ENCODE results near the gene ALDH3A1.

Gene ALDH3A1

GRCh38 chr17:19753661-19754463, 5.8 kb upstream of the ALDH3A1 start:
- no peaks in the 10 kb centered on the region for H3K36me3 Mint-ChIP-seq (ENCODE audit: low read depth)
- no peak overlapping the region for H3K4me3 Mint-ChIP-seq
- no peaks in the 10 kb centered on the region for H3K4me1 Mint-ChIP-seq (ENCODE audit: low read depth)
- H3K27me3 Mint-ChIP-seq (ENCODE audit: low read depth): peaks cover 6% of the 10 kb centered on the region
- no peak for DNase-seq (ENCODE audit: low spot score)
- H3K27ac Mint-ChIP-seq: no peak overlapping the region
- no peaks in the 10 kb centered on the region for H3K9me3 Mint-ChIP-seq

- Mint-ChIP-seq H3K27ac (no peak overlapping the region), H3K27me3 (ENCODE audit: low read depth) (peaks cover 6% of the 10 kb centered on the region), H3K4me1 (ENCODE audit: low read depth) (no peaks in the 10 kb centered on the region), H3K36me3 (ENCODE audit: low read depth) (no peaks in the 10 kb centered on the region), H3K9me3 (no peaks in the 10 kb centered on the region), H3K4me3 (no peak overlapping the region)
- DNase-seq (ENCODE audit: low spot score): no peak
These were observed 5.0 kb upstream of the ALDH3A1 start for GRCh38 chr17:19753051-19753509.

- Mint-ChIP-seq H3K4me3 (no peak overlapping the region), H3K27me3 (ENCODE audit: low read depth) (peaks cover 6% of the 10 kb centered on the region), H3K27ac (no peak overlapping the region), H3K36me3 (ENCODE audit: low read depth) (no peaks in the 10 kb centered on the region), H3K9me3 (no peaks in the 10 kb centered on the region), H3K4me1 (ENCODE audit: low read depth) (no peaks in the 10 kb centered on the region)
- DNase-seq (ENCODE audit: low spot score): no peak
These were observed 4.3 kb upstream of the ALDH3A1 start for GRCh38 chr17:19752216-19753050.

GRCh38 chr17:19750835-19751234, 2.7 kb upstream of the ALDH3A1 start:
- Mint-ChIP-seq H3K27ac (no peak overlapping the region), H3K9me3 (no peaks in the 10 kb centered on the region), H3K36me3 (ENCODE audit: low read depth) (no peaks in the 10 kb centered on the region), H3K27me3 (ENCODE audit: low read depth) (peaks cover 6% of the 10 kb centered on the region), H3K4me3 (no peak overlapping the region), H3K4me1 (ENCODE audit: low read depth) (no peaks in the 10 kb centered on the region)
- DNase-seq (ENCODE audit: low spot score): no peak

- no peaks in the 10 kb centered on the region for H3K9me3 Mint-ChIP-seq
- no peak overlapping the region for H3K27ac Mint-ChIP-seq
- no peaks in the 10 kb centered on the region for H3K36me3 Mint-ChIP-seq (ENCODE audit: low read depth)
- no peak overlapping the region for H3K4me3 Mint-ChIP-seq
- DNase-seq (ENCODE audit: low spot score): no peak
- H3K4me1 Mint-ChIP-seq (ENCODE audit: low read depth): no peaks in the 10 kb centered on the region
- peaks cover 6% of the 10 kb centered on the region for H3K27me3 Mint-ChIP-seq (ENCODE audit: low read depth)
These were observed 2.0 kb upstream of the ALDH3A1 start for GRCh38 chr17:19750020-19750572.

- H3K27ac Mint-ChIP-seq: no peak overlapping the region
- H3K9me3 Mint-ChIP-seq: no peaks in the 10 kb centered on the region
- H3K4me3 Mint-ChIP-seq: no peak overlapping the region
- no peaks in the 10 kb centered on the region for H3K36me3 Mint-ChIP-seq (ENCODE audit: low read depth)
- peaks cover 6% of the 10 kb centered on the region for H3K27me3 Mint-ChIP-seq (ENCODE audit: low read depth)
- no peaks in the 10 kb centered on the region for H3K4me1 Mint-ChIP-seq (ENCODE audit: low read depth)
- DNase-seq (ENCODE audit: low spot score): no peak
These were observed 702 bp upstream of the ALDH3A1 start for GRCh38 chr17:19748807-19749193.

GRCh38 chr17:19747159-19747719, 859 bp downstream of the ALDH3A1 start:
- no peak for DNase-seq (ENCODE audit: low spot score)
- Mint-ChIP-seq H3K27me3 (ENCODE audit: low read depth) (peaks cover 6% of the 10 kb centered on the region), H3K36me3 (ENCODE audit: low read depth) (no peaks in the 10 kb centered on the region), H3K27ac (no peak overlapping the region), H3K4me3 (no peak overlapping the region), H3K4me1 (ENCODE audit: low read depth) (no peaks in the 10 kb centered on the region), H3K9me3 (no peaks in the 10 kb centered on the region)

GRCh38 chr17:19746517-19746916, 1.6 kb downstream of the ALDH3A1 start:
- Mint-ChIP-seq H3K4me3 (no peak overlapping the region), H3K27me3 (ENCODE audit: low read depth) (peaks cover 6% of the 10 kb centered on the region), H3K9me3 (no peaks in the 10 kb centered on the region), H3K4me1 (ENCODE audit: low read depth) (no peaks in the 10 kb centered on the region), H3K36me3 (ENCODE audit: low read depth) (no peaks in the 10 kb centered on the region), H3K27ac (no peak overlapping the region)
- DNase-seq (ENCODE audit: low spot score): no peak

GRCh38 chr17:19744922-19745757, 3.0 kb downstream of the ALDH3A1 start:
- no peaks in the 10 kb centered on the region for H3K36me3 Mint-ChIP-seq (ENCODE audit: low read depth)
- peak; percentile 78 for DNase-seq (ENCODE audit: low spot score)
- H3K27me3 Mint-ChIP-seq (ENCODE audit: low read depth): peaks cover 2% of the 10 kb centered on the region
- H3K4me3 Mint-ChIP-seq: peak overlapping the region; percentile 42
- H3K27ac Mint-ChIP-seq: no peak overlapping the region
- no peaks in the 10 kb centered on the region for H3K9me3 Mint-ChIP-seq
- H3K4me1 Mint-ChIP-seq (ENCODE audit: low read depth): no peaks in the 10 kb centered on the region

- no peaks in the 10 kb centered on the region for H3K9me3 Mint-ChIP-seq
- H3K27me3 Mint-ChIP-seq (ENCODE audit: low read depth): peaks cover 2% of the 10 kb centered on the region
- DNase-seq (ENCODE audit: low spot score): no peak
- H3K4me1 Mint-ChIP-seq (ENCODE audit: low read depth): no peaks in the 10 kb centered on the region
- H3K36me3 Mint-ChIP-seq (ENCODE audit: low read depth): no peaks in the 10 kb centered on the region
- peak overlapping the region; percentile 61 for H3K4me3 Mint-ChIP-seq
- no peak overlapping the region for H3K27ac Mint-ChIP-seq
These were observed 3.6 kb downstream of the ALDH3A1 start for GRCh38 chr17:19744492-19744891.

- DNase-seq (ENCODE audit: low spot score): no peak
- Mint-ChIP-seq H3K36me3 (ENCODE audit: low read depth) (no peaks in the 10 kb centered on the region), H3K4me3 (peak overlapping the region; percentile 29), H3K27me3 (ENCODE audit: low read depth) (no peaks in the 10 kb centered on the region), H3K27ac (no peak overlapping the region), H3K9me3 (no peaks in the 10 kb centered on the region), H3K4me1 (ENCODE audit: low read depth) (no peaks in the 10 kb centered on the region)
These were observed 4.7 kb downstream of the ALDH3A1 start for GRCh38 chr17:19743101-19744100.

GRCh38 chr17:19742495-19742894, 5.6 kb downstream of the ALDH3A1 start:
- no peak for DNase-seq (ENCODE audit: low spot score)
- no peak overlapping the region for H3K4me3 Mint-ChIP-seq
- no peaks in the 10 kb centered on the region for H3K4me1 Mint-ChIP-seq (ENCODE audit: low read depth)
- H3K9me3 Mint-ChIP-seq: no peaks in the 10 kb centered on the region
- no peaks in the 10 kb centered on the region for H3K36me3 Mint-ChIP-seq (ENCODE audit: low read depth)
- H3K27ac Mint-ChIP-seq: no peak overlapping the region
- no peaks in the 10 kb centered on the region for H3K27me3 Mint-ChIP-seq (ENCODE audit: low read depth)
